Heart right ventricle (tissue), 16 donors: ENCODE results near the gene VCP. TPM values are rescaled to one million over a fixed set of nuclear protein-coding genes. Genes with fewer than 3 reads are reported as not detected.

Experiments used
- ATAC-seq, 8 donors: fragments of 200-7000 bp; cut with Tn5 transposase; one replicate each; pipeline ENCODE4 v1.9.1; 2020; ENCODE audit warnings: mild to moderate bottlenecking in 8 of 8, moderate library complexity in 8 of 8, moderate number of reproducible peaks in 1 of 8
- DNase-seq, 2 donors: peaks; one replicate each; pipeline ENCODE4 v3.0.0-alpha.2; 2020
- H3K27ac ChIP-seq, 10 donors: fragments of 200-600 bp; sonication (generic) in 2 of 10; one replicate each; pipeline versions ENCODE4 v1.5.0 to v1.8.0; 2020 to 2022; ENCODE audit warnings: mild to moderate bottlenecking in 3 of 10
- H3K27me3 ChIP-seq, 7 donors: fragments of 200-600 bp; one replicate each; pipeline ENCODE4 v1.8.0; 2021 to 2022; ENCODE audit warnings: mild to moderate bottlenecking in 2 of 7
- H3K36me3 ChIP-seq, 9 donors: fragments of 200-600 bp; sonication (generic) in 1 of 9; one replicate each; pipeline versions ENCODE4 v1.5.0 to v1.8.0; 2020 to 2022; ENCODE audit warnings: mild to moderate bottlenecking in 2 of 9
- H3K4me1 ChIP-seq, 9 donors: fragments of 200-600 bp; sonication (generic) in 1 of 9; one replicate each; pipeline versions ENCODE4 v1.5.0 to v1.8.0; 2020 to 2022; ENCODE audit warnings: mild to moderate bottlenecking in 4 of 9
- H3K4me3 ChIP-seq, 10 donors: fragments of 200-600 bp; sonication (generic) in 2 of 10; one replicate each; pipeline versions ENCODE4 v1.5.0 to v1.8.0; 2020 to 2022; ENCODE audit warnings: mild to moderate bottlenecking in 7 of 10, moderate library complexity in 2 of 10
- H3K9me3 ChIP-seq, 11 donors: fragments of 200-600 bp in 10 of 11; sonication (generic) in 2 of 11; one replicate each; pipeline versions ENCODE4 v1.5.0 to v1.8.0; 2013 to 2022; ENCODE audit warnings: mild to moderate bottlenecking in 2 of 11, control low read depth in 1 of 11, moderate library complexity in 1 of 11
- CTCF ChIP-seq, 9 donors: fragments of 200-600 bp; sonication (generic) in 2 of 9; IDR thresholded peaks; one replicate each; pipeline versions ENCODE4 v1.5.0 to v1.8.0; 2021 to 2022; ENCODE audit warnings: antibody characterized with exemption in 9 of 9, mild to moderate bottlenecking in 5 of 9, moderate library complexity in 1 of 9
- whole genome bisulfite sequencing, 2 donors: extraction: QIAGEN DNeasy Blood & Tissue Kit; methylation state at CpG; one replicate each; pipeline ENCODE4 v1.1.7; 2013; ENCODE audit warnings: inconsistent platforms in 1 of 2; 5-methylcytosine and 5-hydroxymethylcytosine counted together
- intact Hi-C, 10 donors: fragments of 100-400 bp; cut with DNase I; formaldehyde crosslinking; loops; one replicate each; pipeline versions ENCODE4 v1.11.1 to v1.14.2; 2022
- polyA plus RNA-seq, 2 donors: library from polyadenylated mRNA; stranded (reverse); fragments of 200-250 nt; gene quantifications; one replicate each; pipeline ENCODE4 v1.2.3, GENCODE V29; 2013
- total RNA-seq, 10 donors: library from RNA; stranded (reverse); fragmentation: NEBNext Ultra II Directional in 3 of 10; extraction: Animal tissue kit (Norgen Biotek cat#: 25700) in 3 of 10; gene quantifications; one replicate each; pipeline versions ENCODE4 v1.2.1 to v1.2.4, GENCODE V29; 2021 to 2023
- donor health status: Arrhythmogenic right ventricular cardiomyopathy.
- donor health status: ischemic (EF 13 %, LVEDD 7.1; RV severe dilation, severe dysfunction).
- donor health status: healthy with polysubstance abuse.
- donor health status: DM: no; HTN: yes; CAD: no.
- donor health status: DM: no; HTN: no; CAD: no.
- donor health status: ischemic (EF 25% LVEDD 6.9; RV normal size, moderate dysfunction).
- donor health status: ischemic (EF 25% LVEDD 5.7; RV mildly dilated, moderate dysfunction).
- donor health status: healthy.
- donor health status: DM: yes; HTN: yes; CAD: no.
- donor health status: Ischemic cardiomyopathy.
- donor health status: ischemic (EF 35%, LVEDD 5.7; RV mildly dilated, moderate dysfunction).
- donor health status: nonischemic (EF 11% LVEDD 7.7; RV severe dilation, severe dysfunction).
- donor health status: DM: yes; HTN: yes; CAD: no.
- donor health status: PGD.
- donor health status: ischemic (EF 29% LVEDD 5.4; RV normal size, mild dysfunction).
- donor health status: nonischemic (EF 23%, LVEDD 6.1; RV moderate dilation, normal function).

The VCP gene
- total and polyA plus RNA-seq, 12 donors, result 69.9 to 385 (median 287) TPM

GRCh38 chr9:35102769-35103659, 30.6 kb upstream of the VCP start, which contains the start of gene STOML2:
TSS of gene STOML2 (minus strand) at chr9:35103131. CDS start at chr9:35103094, 37 bp downstream.
- H3K9me3 ChIP-seq, result no peaks in the 10 kb centered on the region
- DNase-seq (peak; percentile 92 to 96), ATAC-seq (peak; percentile 89 to 98 (median 97))
- peaks cover 3 to 27% (median 20%) of the 10 kb centered on the region in 9 donors for H3K4me1 ChIP-seq
- peak within 1 kb of the TSS; percentile 3 to 91 (median 88) for H3K27ac ChIP-seq
- H3K4me3 ChIP-seq, result peak within 1 kb of the TSS; percentile 40 to 81 (median 68)
- no peaks in the 10 kb centered on the region for H3K27me3 ChIP-seq
- 1% methylated on average over 57 of the region's 57 CpGs for WGBS, 2 donors
- TF ChIP-seq CTCF (IDR thresholded peaks at IDR 0.05), result no peak
- peaks cover 0 to 69% (median 51%) of the 10 kb centered on the region in 9 donors for H3K36me3 ChIP-seq
- intact Hi-C loops, result loop anchor here in 1 of 10 donors (10.0 kb wide), 1 partner anchor 108 kb away; no protein-coding TSS in a partner anchor

GRCh38 chr9:35102465-35102768, 30.0 kb upstream of the VCP start:
- intact Hi-C loops, result loop anchor here in 1 of 10 donors (10.0 kb wide), 1 partner anchor 108 kb away; no protein-coding TSS in a partner anchor
- H3K27ac ChIP-seq, result peak overlapping the region in 9 of 10 donors; percentile 80 to 91 (median 88)
- no peak for TF ChIP-seq CTCF (IDR thresholded peaks at IDR 0.05)
- H3K36me3 ChIP-seq, result peaks cover 0 to 63% (median 46%) of the 10 kb centered on the region in 9 donors
- no peaks in the 10 kb centered on the region for H3K27me3 ChIP-seq
- DNase-seq, result no peak
- WGBS, 2 donors, result 3% methylated on average over 10 of the region's 10 CpGs
- ATAC-seq, result peak in 6 of 8 donors; percentile 2 to 49 (median 30)
- peaks cover 3 to 27% (median 20%) of the 10 kb centered on the region in 9 donors for H3K4me1 ChIP-seq
- H3K4me3 ChIP-seq, result peak overlapping the region; percentile 40 to 81 (median 68)
- H3K9me3 ChIP-seq, result no peaks in the 10 kb centered on the region

GRCh38 chr9:35097573-35097972, 25.1 kb upstream of the VCP start:
- no peak for DNase-seq
- Histone ChIP-seq H3K36me3 (peaks cover 0 to 50% (median 30%) of the 10 kb centered on the region in 9 donors), H3K9me3 (no peaks in the 10 kb centered on the region), H3K4me1 (peaks cover 3 to 30% (median 20%) of the 10 kb centered on the region in 9 donors), H3K27me3 (no peaks in the 10 kb centered on the region), H3K27ac (no peak overlapping the region), H3K4me3 (no peak overlapping the region)
- no peak for TF ChIP-seq CTCF (IDR thresholded peaks at IDR 0.05)
- ATAC-seq, result no peak
- intact Hi-C loops, result loop anchor here (2.0 to 10.0 kb wide), 6 partner anchors 25 to 203 kb away; partner anchors contain the start of genes DNAJB5 (in 1 of the 10) and VCP (in 1 of the 10)
- WGBS, 2 donors, result 90 to 96% methylated on average over 3 of the region's 3 CpGs

GRCh38 chr9:35096035-35096849, 23.8 kb upstream of the VCP start, which contains the start of gene PIGO:
TSS of gene PIGO (minus strand) at chr9:35096591. CDS start at chr9:35095565, 1,026 bp downstream.
- WGBS, 2 donors, result 0% methylated on average over 53 of the region's 53 CpGs
- no peaks in the 10 kb centered on the region for H3K27me3 ChIP-seq
- TF ChIP-seq CTCF (IDR thresholded peaks at IDR 0.05), result peak; percentile 63 to 81 (median 73)
- intact Hi-C loops, result loop anchor here (2.0 to 10.0 kb wide), 6 partner anchors 23 to 201 kb away; partner anchors contain the start of genes DNAJB5 (in 1 of the 10) and VCP (in 1 of the 10)
- DNase-seq (peak; percentile 85 to 89), ATAC-seq (peak; percentile 91 to 98 (median 96))
- peak within 1 kb of the TSS; percentile 70 to 99 (median 96) for H3K27ac ChIP-seq
- H3K9me3 ChIP-seq, result no peaks in the 10 kb centered on the region
- peaks cover 0 to 18% (median 8%) of the 10 kb centered on the region in 9 donors for H3K4me1 ChIP-seq
- peak within 1 kb of the TSS; percentile 36 to 98 (median 84) for H3K4me3 ChIP-seq
- peaks cover 0 to 58% (median 35%) of the 10 kb centered on the region in 9 donors for H3K36me3 ChIP-seq
